Measurements from ENCODE around the gene TPRG1.

- TF ChIP-seq POLR2A (IDR thresholded peaks at IDR 0.05; ENCODE audit: low read depth, low read length) = no peak
- no peak for TF ChIP-seq JUN (IDR thresholded peaks at IDR 0.05; ENCODE audit: borderline replicate concordance, insufficient read depth, insufficient read length, low read depth)
- TF ChIP-seq CTCF (IDR thresholded peaks at IDR 0.05; ENCODE audit: extremely low read depth in 1 of 2, insufficient read depth in 1 of 2, low read depth in 1 of 2, low read length in 2 of 2) = no peak
- TF ChIP-seq POLR2AphosphoS5 (IDR thresholded peaks at IDR 0.05; ENCODE audit: insufficient read depth, low read depth, low read length) = no peak
- no peak for TF ChIP-seq GATA2 (IDR thresholded peaks at IDR 0.05; ENCODE audit: insufficient read depth, insufficient read length, low read depth, low read length)
- no peak for TF ChIP-seq EZH2 (IDR thresholded peaks at IDR 0.05; ENCODE audit: borderline replicate concordance, low read depth, low read length, severe bottlenecking)
- TF ChIP-seq, protein P1, sequence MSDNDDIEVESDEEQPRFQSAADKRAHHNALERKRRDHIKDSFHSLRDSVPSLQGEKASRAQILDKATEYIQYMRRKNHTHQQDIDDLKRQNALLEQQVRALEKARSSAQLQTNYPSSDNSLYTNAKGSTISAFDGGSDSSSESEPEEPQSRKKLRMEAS (IDR thresholded peaks at IDR 0.05; ENCODE audit: insufficient read depth, insufficient read length) = no peak
- TF ChIP-seq MYC (IDR thresholded peaks at IDR 0.05; ENCODE audit: low read depth, low read length) = no peak
- no peak for TF ChIP-seq FOS (IDR thresholded peaks at IDR 0.05; ENCODE audit: borderline replicate concordance, insufficient read depth, low read length)
Observed at GRCh38 chr3:189270248-189270832, 98.6 kb downstream of the TPRG1 start.

Measured in endothelial cell of umbilical vein (primary cell).